OCI-LY7 (cell line): ENCODE results near the gene SYTL5. TPM values are rescaled to one million over a fixed set of nuclear protein-coding genes. Genes with fewer than 3 reads are reported as not detected.

Experiments
- BruUV-seq: library from RNA; stranded (reverse); fragments of 400-500 nt; replicated peaks from 2 replicates; lab custom pipeline; 2021; lab: Mats Ljungman, UMichigan
- CTCF ChIA-PET: fragments of 300-600 bp; sonication (Branson Sonifier 250); formaldehyde crosslinking; loops from one replicate; lab custom pipeline; 2022; ENCODE audit warnings: antibody characterized with exemption; ENCODE audit not compliant: unreplicated experiment; lab: Charles Lee
- POLR2A ChIA-PET: fragments of 300-600 bp; sonication (Branson Sonifier 250); formaldehyde crosslinking; loops from one replicate; lab custom pipeline; 2022; ENCODE audit warnings: antibody characterized with exemption; lab: Charles Lee
- DNase-seq: peaks from one replicate; pipeline ENCODE4 v3.0.0-alpha.2; 2015; ENCODE audit warnings: low spot score
- H2AFZ ChIP-seq: fragments of 200-600 bp; sonication (generic), shearing (Covaris generic); 2 replicates; pipeline ENCODE4 v1.6.1; 2014; ENCODE audit warnings: mild to moderate bottlenecking, antibody characterized with exemption, low read length, moderate library complexity
- H3K27ac ChIP-seq: fragments of 200-600 bp; sonication (generic); 2 replicates; pipeline ENCODE4 v1.5.1; 2014; ENCODE audit warnings: mixed run types, low read depth, mild to moderate bottlenecking, moderate library complexity, low read length, inconsistent platforms; ENCODE audit not compliant: poor library complexity, severe bottlenecking
- H3K36me3 ChIP-seq: fragments of 200-600 bp; sonication (generic); 2 replicates; pipeline ENCODE4 v1.6.1; 2014; ENCODE audit warnings: mild to moderate bottlenecking, antibody characterized with exemption, low read length, moderate library complexity, mixed read lengths; ENCODE audit not compliant: insufficient read depth
- H3K4me1 ChIP-seq: fragments of 200-600 bp; sonication (generic); 2 replicates; pipeline ENCODE4 v1.5.1; 2014; ENCODE audit warnings: mild to moderate bottlenecking, low read length; ENCODE audit not compliant: insufficient read depth, poor library complexity, severe bottlenecking
- H3K4me2 ChIP-seq: fragments of 200-600 bp; sonication (generic); 2 replicates; pipeline ENCODE4 v1.6.1; 2014; ENCODE audit warnings: mild to moderate bottlenecking, low read length
- H3K4me3 ChIP-seq: fragments of 200-600 bp; sonication (generic); 2 replicates; pipeline ENCODE4 v1.5.1; 2014; ENCODE audit warnings: mild to moderate bottlenecking, low read depth, low read length; ENCODE audit not compliant: poor library complexity, severe bottlenecking
- H3K79me2 ChIP-seq: fragments of 200-600 bp; sonication (generic); 2 replicates; pipeline ENCODE4 v1.6.1; 2016; ENCODE audit warnings: low read depth, mild to moderate bottlenecking, low read length, moderate library complexity, mixed read lengths; ENCODE audit not compliant: insufficient read depth
- H3K9me2 ChIP-seq: fragments of 200-600 bp; sonication (generic); 2 replicates; pipeline ENCODE4 v1.6.1; 2016; ENCODE audit warnings: mild to moderate bottlenecking, low read length, mixed read lengths; ENCODE audit not compliant: insufficient read depth
- H3K9me3 ChIP-seq: fragments of 200-600 bp; sonication (generic); 2 replicates; pipeline ENCODE4 v1.6.1; 2014; ENCODE audit warnings: mild to moderate bottlenecking, mixed run types, low read length, mixed read lengths
- H4K20me1 ChIP-seq: fragments of 200-600 bp; sonication (generic); 2 replicates; pipeline ENCODE4 v1.6.1; 2014; ENCODE audit warnings: mild to moderate bottlenecking, antibody characterized with exemption, low read length, moderate library complexity, mixed read lengths; ENCODE audit not compliant: insufficient read depth
- CTCF ChIP-seq: fragments of 200-600 bp; sonication (generic); conservative IDR thresholded peaks from 2 replicates; pipeline ENCODE4 v1.5.1; 2014; ENCODE audit warnings: mild to moderate bottlenecking, antibody characterized with exemption, low read length, moderate library complexity, mixed read lengths
- EZH2phosphoT487 ChIP-seq: fragments of 200-600 bp; sonication (generic); IDR thresholded peaks from 2 replicates; pipeline ENCODE4 v1.6.1; 2018; ENCODE audit warnings: low read depth, borderline replicate concordance, mild to moderate bottlenecking, mixed run types, antibody characterized with exemption, low read length, moderate library complexity, mixed read lengths
- intact Hi-C: fragments of 100-400 bp; cut with micrococcal nuclease; formaldehyde crosslinking; loops from one replicate; pipeline ENCODE4 v1.10.0; 2022; ENCODE audit not compliant: unreplicated experiment
- total RNA-seq, 2 experiments: library from RNA; depleted of rRNA in 1 of 2; stranded (reverse); fragments of >200 nt in 1 of 2; shearing (Covaris generic) in 1 of 2; gene quantifications; 2 replicates each; pipeline ENCODE4 v1.2.3, GENCODE V29; 2014 to 2022

The SYTL5 gene
- total RNA-seq, 2 experiments from 2014 or later: not detected

- H4K20me1 ChIP-seq: no peaks in the 10 kb centered on the region
- H3K79me2 ChIP-seq: no peaks in the 10 kb centered on the region
- H3K4me3 ChIP-seq: no peak overlapping the region
- no peak for TF ChIP-seq EZH2phosphoT487
- no peak for TF ChIP-seq CTCF
- DNase-seq: no peak
- H3K9me3 ChIP-seq: no peaks in the 10 kb centered on the region
- no peak overlapping the region for H3K4me2 ChIP-seq
- H3K36me3 ChIP-seq: no peaks in the 10 kb centered on the region
- no TSS peak for BruUV-seq
- intact Hi-C loops: no loop called here
- ChIA-PET POLR2A (no interaction called here), CTCF (no interaction called here)
- no peaks in the 10 kb centered on the region for H3K9me2 ChIP-seq
- H2AFZ ChIP-seq: no peak overlapping the region
- H3K27ac ChIP-seq: no peak overlapping the region
- no peaks in the 10 kb centered on the region for H3K4me1 ChIP-seq
Measured at GRCh38 chrX:38004046-38004445, 2.3 kb upstream of the SYTL5 start.

GRCh38 chrX:38006778-38007177, 425 bp downstream of the SYTL5 start:
- Histone ChIP-seq H3K36me3 (no peaks in the 10 kb centered on the region), H3K9me2 (no peaks in the 10 kb centered on the region), H3K4me1 (no peaks in the 10 kb centered on the region), H3K9me3 (no peaks in the 10 kb centered on the region), H3K27ac (no peak overlapping the region), H2AFZ (no peak overlapping the region), H3K4me2 (no peak overlapping the region), H4K20me1 (no peaks in the 10 kb centered on the region), H3K4me3 (no peak overlapping the region), H3K79me2 (no peaks in the 10 kb centered on the region)
- intact Hi-C loops: no loop called here
- ChIA-PET POLR2A (no interaction called here), CTCF (no interaction called here)
- no TSS peak for BruUV-seq
- TF ChIP-seq CTCF (no peak), EZH2phosphoT487 (no peak)
- DNase-seq: no peak

- H3K4me3 ChIP-seq: no peak overlapping the region
- BruUV-seq: no TSS peak
- H3K36me3 ChIP-seq: no peaks in the 10 kb centered on the region
- H3K9me2 ChIP-seq: no peaks in the 10 kb centered on the region
- no peaks in the 10 kb centered on the region for H3K4me1 ChIP-seq
- H2AFZ ChIP-seq: no peak overlapping the region
- H3K27ac ChIP-seq: no peak overlapping the region
- intact Hi-C loops: no loop called here
- TF ChIP-seq EZH2phosphoT487 (no peak), CTCF (no peak)
- H3K4me2 ChIP-seq: no peak overlapping the region
- no peak for DNase-seq
- ChIA-PET POLR2A (no interaction called here), CTCF (no interaction called here)
- no peaks in the 10 kb centered on the region for H3K9me3 ChIP-seq
- H4K20me1 ChIP-seq: no peaks in the 10 kb centered on the region
- no peaks in the 10 kb centered on the region for H3K79me2 ChIP-seq
Measured at GRCh38 chrX:38008658-38009057, 2.3 kb downstream of the SYTL5 start.
